ENCODE measurements around the gene MCAT. TPM values are rescaled to one million over a fixed set of nuclear protein-coding genes. Genes with fewer than 3 reads are reported as not detected.

Gene MCAT
- total and polyA plus RNA-seq, 2 donors, result 6.3 to 20.9 TPM

DNA sequence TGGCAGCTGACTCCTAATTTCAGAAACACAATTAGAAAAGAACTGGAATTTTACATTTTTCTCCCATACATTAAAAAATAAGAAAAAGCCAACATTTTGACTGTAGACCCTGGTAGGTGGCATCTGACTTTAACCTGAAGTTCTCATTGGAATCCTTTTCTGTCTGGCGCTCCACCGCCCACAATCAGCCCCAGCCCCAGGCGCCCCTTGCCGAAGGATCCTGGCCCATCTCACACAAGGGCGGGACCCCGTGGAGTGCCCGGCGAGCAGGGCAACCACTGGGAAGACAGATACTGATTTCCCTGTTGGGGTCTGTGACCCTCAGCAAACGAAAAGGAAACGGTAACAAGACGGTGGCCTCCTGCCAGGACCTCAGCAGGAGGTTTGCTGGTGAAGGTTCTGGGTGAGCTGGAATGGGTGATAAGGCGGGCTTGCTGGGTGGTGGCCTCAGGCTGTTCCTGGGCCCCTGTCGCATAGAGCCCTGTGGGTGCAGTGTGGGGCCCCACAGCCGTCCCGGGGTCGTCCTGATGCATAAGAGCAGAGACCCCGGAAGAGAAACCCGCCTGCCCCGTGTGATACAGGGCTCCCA, 23.9 kb upstream of the MCAT start:
- WGBS, result 92% methylated on average over 19 of the region's 19 CpGs
- H3K4me1 ChIP-seq (ENCODE audit: insufficient read depth), result no peaks in the 10 kb centered on the region
- no peak overlapping the region for H3K27ac ChIP-seq (ENCODE audit: low read depth)
- no peak for DNase-seq (ENCODE audit: extremely low spot score)
- no peak overlapping the region for H3K4me3 ChIP-seq (ENCODE audit: low read depth, low read length)
- no peaks in the 10 kb centered on the region for H3K36me3 ChIP-seq (ENCODE audit: insufficient read depth)

DNA sequence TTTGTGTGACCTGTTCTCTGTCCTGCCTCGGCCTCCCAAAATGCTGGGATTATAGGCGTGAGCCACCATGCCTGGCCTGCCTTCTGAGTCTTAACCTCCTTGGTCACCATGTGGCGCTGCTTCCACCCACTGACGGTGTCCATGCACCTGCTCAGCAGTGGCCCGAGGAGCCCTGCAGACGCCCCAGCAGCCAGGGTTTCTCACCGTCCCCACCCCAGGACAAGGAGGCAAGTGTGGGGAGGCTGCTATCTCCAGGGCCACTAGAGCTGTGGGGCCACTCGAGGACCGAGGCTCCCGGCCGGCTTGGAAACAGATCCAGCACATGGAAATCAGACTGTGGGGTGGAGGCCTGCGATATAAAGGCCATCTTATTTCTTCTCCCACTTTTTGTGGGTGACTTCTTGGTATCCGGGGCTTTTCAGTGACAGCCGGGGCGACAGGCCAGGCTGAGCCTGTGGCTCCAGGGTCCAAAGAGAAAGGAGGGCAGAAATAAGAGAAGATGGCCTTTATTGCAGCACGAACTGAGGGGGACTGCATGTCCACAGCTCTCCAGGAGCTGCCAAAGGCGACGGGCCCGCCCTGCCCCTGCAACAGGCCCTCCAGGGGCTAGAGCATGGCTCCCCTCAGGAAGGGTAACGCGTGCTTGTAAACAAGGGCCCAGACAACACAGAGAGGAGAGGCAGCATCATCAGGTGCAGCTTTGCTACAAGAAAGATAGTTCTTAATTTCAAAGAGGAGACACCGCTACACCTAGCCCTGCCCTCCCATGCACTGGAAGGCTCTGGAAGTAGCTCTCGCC, 23.1 kb upstream of the MCAT start:
- Histone ChIP-seq H3K4me3 (ENCODE audit: low read depth, low read length) (no peak overlapping the region), H3K27ac (ENCODE audit: low read depth) (no peak overlapping the region), H3K36me3 (ENCODE audit: insufficient read depth) (no peaks in the 10 kb centered on the region), H3K4me1 (ENCODE audit: insufficient read depth) (no peaks in the 10 kb centered on the region)
- no peak for DNase-seq (ENCODE audit: extremely low spot score)
- 91% methylated on average over 23 of the region's 23 CpGs for WGBS

DNA sequence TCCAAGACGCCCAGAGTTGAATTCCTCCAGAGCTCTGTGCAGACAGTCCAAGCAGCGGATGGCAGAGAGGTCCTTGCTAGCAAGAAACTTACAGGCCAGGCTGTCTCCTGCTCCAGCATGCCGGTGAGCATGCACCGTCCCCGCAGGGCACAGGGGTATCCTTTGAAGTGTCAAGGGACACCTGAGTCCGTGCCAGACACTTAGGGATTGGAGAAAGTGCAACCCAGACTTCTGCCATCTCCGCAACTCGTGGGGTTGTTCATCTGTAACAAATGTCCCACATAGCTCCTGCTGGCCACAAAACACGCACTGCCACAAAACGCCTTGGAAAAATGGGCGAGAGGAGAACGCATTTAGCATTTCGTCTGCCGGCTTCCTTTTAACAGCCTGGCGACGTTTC, 21.4 kb upstream of the MCAT start:
- WGBS, result 39% methylated on average over 16 of the region's 16 CpGs

DNA sequence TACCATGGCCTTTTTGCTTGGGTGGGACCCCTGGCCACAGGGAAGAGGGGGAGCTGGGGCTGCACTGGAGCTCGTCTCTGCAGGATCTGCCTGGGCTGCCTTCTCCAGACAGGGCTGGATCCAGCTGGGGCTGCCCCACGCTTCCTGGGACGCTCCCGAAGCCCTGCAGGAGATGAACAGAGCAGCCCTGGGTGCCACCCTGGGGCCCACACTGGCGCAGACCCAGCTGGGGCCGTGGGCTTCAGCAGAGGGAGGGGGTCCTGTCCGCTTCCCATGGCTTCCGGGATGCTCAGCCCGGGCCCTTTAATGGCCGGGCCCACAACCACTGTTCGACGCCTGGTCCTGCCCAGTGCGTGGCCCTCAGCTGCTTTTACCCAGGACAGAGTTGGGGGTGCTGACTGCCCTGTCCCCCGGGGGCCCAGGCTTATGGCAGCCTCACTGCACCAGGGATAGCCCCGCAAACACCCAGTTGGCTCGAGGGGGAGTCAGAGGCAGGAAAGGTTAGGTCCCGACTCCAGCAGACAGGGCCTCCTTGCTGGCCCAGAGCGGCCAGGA, 20.1 kb upstream of the MCAT start:
- Histone ChIP-seq H3K36me3 (ENCODE audit: insufficient read depth) (no peaks in the 10 kb centered on the region), H3K4me3 (ENCODE audit: low read depth, low read length) (no peak overlapping the region), H3K4me1 (ENCODE audit: insufficient read depth) (no peaks in the 10 kb centered on the region), H3K27ac (ENCODE audit: low read depth) (no peak overlapping the region)
- WGBS, result 82% methylated on average over 18 of the region's 18 CpGs
- no peak for DNase-seq (ENCODE audit: extremely low spot score)

More for the DNA sequence above, 21.4 kb upstream of the MCAT start:
- no peak overlapping the region for H3K27ac ChIP-seq (ENCODE audit: low read depth)
- DNase-seq (ENCODE audit: extremely low spot score), result no peak
- H3K4me3 ChIP-seq (ENCODE audit: low read depth, low read length), result no peak overlapping the region
- H3K36me3 ChIP-seq (ENCODE audit: insufficient read depth), result no peaks in the 10 kb centered on the region
- no peaks in the 10 kb centered on the region for H3K4me1 ChIP-seq (ENCODE audit: insufficient read depth)

DNA sequence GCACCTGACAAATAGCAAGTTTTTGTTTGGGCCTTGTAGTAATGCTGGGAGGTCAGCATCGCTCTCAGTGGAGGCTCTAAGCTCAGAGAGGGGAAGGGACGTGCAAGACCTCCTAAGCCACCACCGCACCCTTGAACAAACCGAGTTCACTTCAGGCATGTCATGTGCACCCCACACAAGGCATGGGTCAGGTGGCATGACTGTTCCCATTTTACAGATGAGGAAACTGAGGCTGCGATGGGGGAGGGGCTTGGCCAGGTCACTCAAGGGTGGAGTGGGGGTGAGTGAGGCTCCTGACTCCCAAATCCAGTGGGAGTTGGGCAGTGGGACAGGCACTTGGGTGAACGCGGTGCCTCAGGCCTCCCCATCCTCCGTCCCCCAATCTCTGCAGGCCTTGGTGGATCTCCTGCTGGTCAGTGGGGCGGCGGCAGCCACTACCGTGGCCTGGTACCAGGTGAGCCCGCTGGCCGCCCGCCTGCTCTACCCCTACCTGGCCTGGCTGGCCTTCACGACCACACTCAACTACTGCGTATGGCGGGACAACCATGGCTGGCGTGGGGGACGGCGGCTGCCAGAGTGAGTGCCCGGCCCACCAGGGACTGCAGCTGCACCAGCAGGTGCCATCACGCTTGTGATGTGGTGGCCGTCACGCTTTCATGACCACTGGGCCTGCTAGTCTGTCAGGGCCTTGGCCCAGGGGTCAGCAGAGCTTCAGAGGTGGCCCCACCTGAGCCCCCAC, 19.4 kb upstream of the MCAT start:
- Histone ChIP-seq H3K36me3 (ENCODE audit: insufficient read depth) (no peaks in the 10 kb centered on the region), H3K4me1 (ENCODE audit: insufficient read depth) (no peaks in the 10 kb centered on the region), H3K27ac (ENCODE audit: low read depth) (no peak overlapping the region), H3K4me3 (ENCODE audit: low read depth, low read length) (no peak overlapping the region)
- no peak for DNase-seq (ENCODE audit: extremely low spot score)
- WGBS, result 98% methylated on average over 24 of the region's 24 CpGs

DNA sequence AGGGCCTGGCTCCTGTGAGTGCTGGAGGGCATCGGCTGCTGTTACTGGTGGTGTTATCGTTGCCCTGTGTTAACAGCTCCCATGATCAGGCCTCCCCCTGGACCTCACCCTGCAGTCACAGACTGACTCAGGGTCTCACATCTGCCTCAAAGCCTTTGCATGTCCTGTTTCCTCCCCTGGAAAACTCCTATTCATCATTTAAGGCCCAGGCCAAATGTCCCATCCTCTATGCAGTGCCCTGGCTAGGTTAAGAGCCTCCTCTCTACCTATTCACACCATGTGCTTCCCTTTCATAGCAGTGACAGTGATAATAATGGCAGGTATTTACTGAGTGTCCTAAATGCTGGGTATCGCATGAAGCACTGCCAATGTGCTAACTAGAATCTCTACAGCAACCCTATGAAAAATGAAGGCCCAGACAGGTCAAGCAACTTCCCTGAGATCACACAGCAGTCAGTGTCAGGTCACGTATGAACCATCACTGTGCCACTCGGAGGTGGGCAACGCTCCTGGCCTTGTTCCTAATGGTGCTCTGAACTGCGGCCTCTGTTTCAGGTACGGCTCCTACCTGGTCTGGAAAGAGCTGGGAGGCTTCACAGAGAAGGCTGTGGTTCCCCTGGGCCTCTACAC, 17.4 kb upstream of the MCAT start:
- no peak overlapping the region for H3K4me3 ChIP-seq (ENCODE audit: low read depth, low read length)
- no peak for DNase-seq (ENCODE audit: extremely low spot score)
- no peak overlapping the region for H3K27ac ChIP-seq (ENCODE audit: low read depth)
- 97% methylated on average over 8 of the region's 8 CpGs for whole genome bisulfite sequencing
- no peaks in the 10 kb centered on the region for H3K36me3 ChIP-seq (ENCODE audit: insufficient read depth)
- no peaks in the 10 kb centered on the region for H3K4me1 ChIP-seq (ENCODE audit: insufficient read depth)

DNA sequence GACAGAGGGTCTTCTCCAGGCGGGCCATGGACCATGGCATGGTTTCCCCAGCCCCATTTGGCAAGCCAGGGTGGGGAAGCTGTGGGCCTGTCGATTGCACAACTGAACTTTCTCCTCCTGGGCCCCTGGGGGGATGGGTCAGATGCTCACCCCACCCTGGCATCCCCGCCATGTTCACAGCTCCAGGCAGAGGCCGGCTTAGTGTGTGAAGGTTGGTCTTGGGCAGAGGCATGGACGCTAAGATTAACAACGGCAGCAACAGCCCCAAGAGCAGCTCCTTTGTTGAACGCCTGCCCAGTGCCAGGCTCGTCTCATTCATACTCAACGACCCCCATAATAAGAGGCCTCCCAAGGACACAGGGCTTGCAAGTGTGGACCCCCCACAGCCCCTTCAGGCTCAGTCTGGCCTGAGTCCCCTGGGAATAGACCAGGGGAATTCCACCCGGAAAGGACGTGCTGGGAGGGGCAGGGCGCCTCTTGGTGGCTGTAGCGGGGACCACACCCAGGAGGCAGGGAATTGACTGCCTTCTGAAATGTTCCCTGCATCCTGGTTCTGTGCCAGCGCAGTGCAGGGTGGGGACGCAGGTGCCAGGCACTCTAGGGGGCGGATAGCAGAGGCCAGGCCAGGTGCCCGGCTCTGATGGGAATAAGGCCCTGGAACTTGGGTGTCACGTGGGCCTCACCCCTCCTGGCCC, 16.4 kb upstream of the MCAT start:
- no peak for DNase-seq (ENCODE audit: extremely low spot score)
- Histone ChIP-seq H3K36me3 (ENCODE audit: insufficient read depth) (no peaks in the 10 kb centered on the region), H3K4me1 (ENCODE audit: insufficient read depth) (no peaks in the 10 kb centered on the region), H3K4me3 (ENCODE audit: low read depth, low read length) (no peak overlapping the region), H3K27ac (ENCODE audit: low read depth) (no peak overlapping the region)
- WGBS, result 76% methylated on average over 18 of the region's 18 CpGs

DNA sequence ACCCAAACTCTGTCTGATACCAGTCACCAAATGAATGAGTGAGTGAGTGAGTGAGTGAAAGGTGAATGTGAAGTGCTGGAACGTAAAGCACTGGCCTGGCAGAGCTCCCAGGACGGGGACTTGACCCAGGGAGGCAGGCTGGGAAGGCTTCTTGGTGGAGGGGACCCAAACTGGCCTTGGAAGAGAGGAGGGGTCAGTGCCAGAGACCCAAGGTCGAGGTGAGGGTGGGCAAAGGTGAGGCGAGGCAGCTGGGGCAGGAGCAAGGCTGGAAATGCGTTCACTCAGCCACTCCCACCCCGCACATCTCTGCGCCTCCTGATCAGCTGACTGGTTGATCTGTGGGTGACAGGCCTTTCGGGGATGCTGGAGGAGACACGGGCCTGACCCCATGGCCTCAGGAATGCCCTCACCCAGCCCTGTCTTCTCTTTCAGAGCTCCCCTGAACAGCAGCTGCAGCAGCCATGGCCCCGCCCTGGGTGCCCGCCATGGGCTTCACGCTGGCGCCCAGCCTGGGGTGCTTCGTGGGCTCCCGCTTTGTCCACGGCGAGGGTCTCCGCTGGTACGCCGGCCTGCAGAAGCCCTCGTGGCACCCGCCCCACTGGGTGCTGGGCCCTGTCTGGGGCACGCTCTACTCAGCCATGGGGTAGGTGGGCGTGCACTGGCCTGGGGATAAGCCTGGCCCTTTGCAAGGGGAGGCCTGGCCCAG, 15.7 kb upstream of the MCAT start:
- WGBS, result 91% methylated on average over 24 of the region's 24 CpGs
- Histone ChIP-seq H3K4me1 (ENCODE audit: insufficient read depth) (no peaks in the 10 kb centered on the region), H3K36me3 (ENCODE audit: insufficient read depth) (no peaks in the 10 kb centered on the region), H3K27ac (ENCODE audit: low read depth) (no peak overlapping the region), H3K4me3 (ENCODE audit: low read depth, low read length) (no peak overlapping the region)
- no peak for DNase-seq (ENCODE audit: extremely low spot score)

DNA sequence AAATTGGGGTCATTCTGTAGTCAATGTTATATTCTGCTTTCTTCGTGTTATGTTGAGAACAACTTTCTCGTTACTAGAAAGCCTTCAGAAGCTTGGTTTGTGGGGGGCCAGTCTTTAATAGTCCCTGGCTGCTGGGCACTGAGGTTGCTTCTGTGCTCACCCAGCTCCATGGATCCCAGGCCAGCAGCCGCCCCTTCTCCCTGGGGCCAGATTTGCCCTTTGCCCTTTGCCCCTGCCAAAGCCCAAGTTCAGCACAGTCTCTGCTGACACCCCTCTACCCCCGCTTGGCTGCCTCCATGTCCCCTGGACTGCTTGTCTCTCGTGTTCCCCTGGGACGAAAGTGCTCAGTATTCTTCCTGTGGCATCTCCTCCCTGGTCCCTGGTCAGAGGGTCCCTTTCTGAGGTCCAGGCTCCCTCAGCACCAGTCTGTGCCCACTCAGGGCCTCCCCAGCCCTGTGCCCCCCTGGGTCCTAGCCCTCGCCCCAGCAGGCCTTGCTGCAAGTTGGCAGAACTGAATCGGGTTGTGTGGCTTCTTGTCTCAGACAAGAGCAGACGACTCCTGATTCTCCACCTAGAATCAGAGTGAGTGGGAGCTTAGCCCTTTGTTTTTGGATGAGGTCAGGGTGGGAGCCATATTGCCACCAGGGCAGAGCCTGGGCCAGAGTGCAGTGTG, 14.8 kb upstream of the MCAT start:
- no peaks in the 10 kb centered on the region for H3K4me1 ChIP-seq (ENCODE audit: insufficient read depth)
- H3K36me3 ChIP-seq (ENCODE audit: insufficient read depth), result no peaks in the 10 kb centered on the region
- H3K4me3 ChIP-seq (ENCODE audit: low read depth, low read length), result no peak overlapping the region
- no peak for DNase-seq (ENCODE audit: extremely low spot score)
- 81% methylated on average over 9 of the region's 9 CpGs for WGBS
- no peak overlapping the region for H3K27ac ChIP-seq (ENCODE audit: low read depth)

DNA sequence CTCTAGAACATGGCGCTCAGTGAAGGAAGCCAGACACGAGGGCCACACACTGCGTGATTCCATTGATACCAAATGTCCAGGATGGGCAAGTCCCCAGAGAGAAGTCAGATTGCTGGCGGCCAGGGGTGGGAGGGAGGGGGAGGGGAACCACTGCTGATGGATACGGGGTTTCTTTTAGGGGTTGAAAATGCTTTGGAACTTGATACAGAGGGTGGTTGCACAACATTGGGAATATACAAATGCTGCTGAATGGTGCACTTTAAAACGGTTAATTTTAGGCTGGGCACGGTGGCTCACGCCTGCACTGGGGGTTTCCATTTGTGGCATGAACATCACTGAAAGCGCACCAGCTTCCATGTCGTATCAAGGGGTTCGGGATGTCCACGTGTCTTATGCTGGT, 13.2 kb upstream of the MCAT start:
- H3K4me3 ChIP-seq (ENCODE audit: low read depth, low read length), result no peak overlapping the region
- DNase-seq (ENCODE audit: extremely low spot score), result no peak
- H3K4me1 ChIP-seq (ENCODE audit: insufficient read depth), result no peaks in the 10 kb centered on the region
- 87% methylated on average over 12 of the region's 12 CpGs for WGBS
- no peaks in the 10 kb centered on the region for H3K36me3 ChIP-seq (ENCODE audit: insufficient read depth)
- no peak overlapping the region for H3K27ac ChIP-seq (ENCODE audit: low read depth)

DNA sequence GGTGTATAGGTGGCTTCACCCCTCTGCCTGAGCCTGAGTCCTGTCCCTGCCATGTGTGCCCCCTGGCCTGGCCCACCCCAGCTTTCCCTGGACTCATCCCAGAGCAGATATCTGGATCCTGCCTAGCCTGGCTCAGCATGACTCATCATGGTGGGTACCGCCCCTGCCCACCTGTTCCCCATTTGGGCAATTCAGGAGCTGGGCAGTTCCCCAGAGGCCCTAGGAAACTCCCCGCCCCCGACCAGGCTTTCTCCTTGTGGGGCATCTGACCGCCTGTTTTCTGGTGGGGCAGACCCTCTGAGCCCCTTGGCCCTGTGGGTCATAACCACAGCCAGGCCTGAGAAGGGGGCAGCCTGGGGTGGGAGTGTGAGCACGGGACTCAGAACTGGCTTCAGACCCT, 12.6 kb upstream of the MCAT start:
- no peak for DNase-seq (ENCODE audit: extremely low spot score)
- Histone ChIP-seq H3K36me3 (ENCODE audit: insufficient read depth) (no peaks in the 10 kb centered on the region), H3K27ac (ENCODE audit: low read depth) (no peak overlapping the region), H3K4me3 (ENCODE audit: low read depth, low read length) (no peak overlapping the region), H3K4me1 (ENCODE audit: insufficient read depth) (no peaks in the 10 kb centered on the region)
- WGBS, result 87% methylated on average over 5 of the region's 5 CpGs

DNA sequence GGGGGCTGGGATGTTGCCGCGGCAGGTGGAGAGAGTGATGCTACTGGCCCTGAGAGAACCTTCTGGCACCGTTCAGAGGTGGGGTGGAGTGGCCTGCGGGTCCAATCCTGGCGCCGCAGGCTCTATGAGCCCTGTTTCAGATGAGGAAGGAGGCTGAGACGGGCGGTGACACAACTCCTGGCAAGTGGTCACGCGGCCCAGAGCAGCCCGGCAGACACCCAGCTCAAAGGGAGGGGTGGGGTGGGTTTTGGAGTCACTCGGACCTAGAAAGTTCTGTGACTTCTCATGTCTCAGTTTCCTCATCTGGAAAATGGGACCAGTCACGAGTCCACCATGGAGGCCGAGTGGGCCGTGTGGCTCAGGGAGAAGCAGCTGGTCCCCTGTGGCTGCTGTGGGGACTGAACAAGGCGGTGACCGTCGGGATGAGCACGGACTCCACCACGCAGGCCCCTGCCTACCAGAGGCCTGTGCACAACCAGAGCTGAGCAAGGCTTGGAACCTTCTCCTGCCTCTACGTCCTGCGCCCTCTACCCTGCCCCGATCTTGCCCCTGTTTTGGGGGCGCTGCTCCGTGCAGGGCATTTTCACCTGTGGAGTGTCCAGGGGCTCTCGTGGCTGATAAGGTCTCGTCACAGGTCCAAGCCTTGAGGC, 11.8 kb upstream of the MCAT start:
- no peaks in the 10 kb centered on the region for H3K4me1 ChIP-seq (ENCODE audit: insufficient read depth)
- H3K27ac ChIP-seq (ENCODE audit: low read depth), result no peak overlapping the region
- H3K36me3 ChIP-seq (ENCODE audit: insufficient read depth), result no peaks in the 10 kb centered on the region
- 90% methylated on average over 27 of the region's 27 CpGs for WGBS
- no peak for DNase-seq (ENCODE audit: extremely low spot score)
- H3K4me3 ChIP-seq (ENCODE audit: low read depth, low read length), result no peak overlapping the region

All from urinary bladder (tissue), 4 donors.